Mesodermal cell (in vitro differentiated cells): Measurements from ENCODE around the gene CACNG4.
"Not testable (repeated sequence)": the region's sequence is repeated elsewhere in the genome, so short reads cannot be mapped to it uniquely, and the experiment has no call there.

ENCODE experiments used
- H3K27ac ChIP-seq: 2 replicates; pipeline ENCODE4 v1.7.0; 2013; ENCODE audit warnings: mild to moderate bottlenecking, low read depth, low read length, moderate library complexity; ENCODE audit not compliant: severe bottlenecking
- H3K36me3 ChIP-seq: 2 replicates; pipeline ENCODE4 v1.7.1; 2013; ENCODE audit warnings: mild to moderate bottlenecking, low read length, moderate library complexity; ENCODE audit not compliant: control insufficient read depth, insufficient read depth
- H3K4me1 ChIP-seq: one replicate; pipeline ENCODE4 v1.7.1; 2013; ENCODE audit warnings: mild to moderate bottlenecking, low read length; ENCODE audit not compliant: insufficient read depth, control insufficient read depth, poor library complexity, severe bottlenecking
- H3K4me3 ChIP-seq: 2 replicates; pipeline ENCODE4 v1.7.0; 2013; ENCODE audit warnings: low read length, control low read depth, mild to moderate bottlenecking; ENCODE audit not compliant: insufficient read depth, poor library complexity, severe bottlenecking; ENCODE audit errors: extremely low read depth
- H3K9me3 ChIP-seq: 2 replicates; pipeline ENCODE4 v1.7.1; 2013; ENCODE audit warnings: mild to moderate bottlenecking, low read length, moderate library complexity; ENCODE audit not compliant: control insufficient read depth
- WGBS, 2 experiments: methylation state at CpG; one replicate each; pipeline ENCODE4 v1.1.5; 2013; ENCODE audit warnings: missing lambda C conversion rate in 2 of 2; ENCODE audit not compliant: insufficient coverage in 2 of 2; 5-methylcytosine and 5-hydroxymethylcytosine counted together

The CACNG4 gene

GRCh38 chr17:66972442-66972830, 7.9 kb downstream of the CACNG4 start:
- not testable (repeated sequence) for H3K27ac ChIP-seq, H3K4me1 ChIP-seq, H3K36me3 ChIP-seq, H3K4me3 ChIP-seq, H3K9me3 ChIP-seq
- 84 to 87% methylated on average over 10 of the region's 10 CpGs for WGBS, 2 experiments

- no peak overlapping the region for H3K27ac ChIP-seq
- 67 to 100% methylated on average over 2 to 3 of the region's 3 CpGs for WGBS, 2 experiments
- no peaks in the 10 kb centered on the region for H3K36me3 ChIP-seq
- H3K4me1 ChIP-seq, result peaks cover 3% of the 10 kb centered on the region
- H3K9me3 ChIP-seq, result no peaks in the 10 kb centered on the region
- H3K4me3 ChIP-seq, result no peak overlapping the region
Observed at GRCh38 chr17:66975188-66975587, 10.7 kb downstream of the CACNG4 start.

GRCh38 chr17:66975614-66976378, 11.3 kb downstream of the CACNG4 start:
- Histone ChIP-seq H3K36me3 (no peaks in the 10 kb centered on the region), H3K27ac (no peak overlapping the region)
- WGBS, 2 experiments, result 69 to 81% methylated on average over 13 to 14 of the region's 14 CpGs

GRCh38 chr17:66976379-66976663, 11.8 kb downstream of the CACNG4 start:
- Histone ChIP-seq H3K9me3 (no peaks in the 10 kb centered on the region), H3K36me3 (no peaks in the 10 kb centered on the region), H3K27ac (no peak overlapping the region), H3K4me1 (peaks cover 4% of the 10 kb centered on the region), H3K4me3 (no peak overlapping the region)
- 40% methylated on average over 1 of the region's 2 CpGs; no CpG with 5 or more reads in 1 of the 2 experiments for WGBS, 2 experiments

More at GRCh38 chr17:66975614-66976378, 11.3 kb downstream of the CACNG4 start:
- Histone ChIP-seq H3K9me3 (no peaks in the 10 kb centered on the region), H3K4me3 (no peak overlapping the region), H3K4me1 (peaks cover 4% of the 10 kb centered on the region)

- no peaks in the 10 kb centered on the region for H3K9me3 ChIP-seq
- peaks cover 4% of the 10 kb centered on the region for H3K4me1 ChIP-seq
- no peak overlapping the region for H3K4me3 ChIP-seq
- H3K36me3 ChIP-seq, result no peaks in the 10 kb centered on the region
- H3K27ac ChIP-seq, result no peak overlapping the region
- 72 to 73% methylated on average over 9 to 11 of the region's 11 CpGs for WGBS, 2 experiments
Observed at GRCh38 chr17:66976781-66977201, 12.3 kb downstream of the CACNG4 start.

- Histone ChIP-seq H3K27ac (no peak overlapping the region), H3K4me3 (no peak overlapping the region), H3K9me3 (no peaks in the 10 kb centered on the region), H3K36me3 (peaks cover 1% of the 10 kb centered on the region), H3K4me1 (peaks cover 4% of the 10 kb centered on the region)
- WGBS, 2 experiments, result 87 to 95% methylated on average over 19 of the region's 19 CpGs
Observed at GRCh38 chr17:66978514-66979061, 14.1 kb downstream of the CACNG4 start.

GRCh38 chr17:66980896-66981295, 16.4 kb downstream of the CACNG4 start:
- WGBS, 2 experiments, result 91 to 95% methylated on average over 2 to 4 of the region's 7 CpGs
- peaks cover 8% of the 10 kb centered on the region for H3K36me3 ChIP-seq
- no peaks in the 10 kb centered on the region for H3K9me3 ChIP-seq
- H3K4me3 ChIP-seq, result no peak overlapping the region
- peaks cover 4% of the 10 kb centered on the region for H3K4me1 ChIP-seq
- H3K27ac ChIP-seq, result no peak overlapping the region

GRCh38 chr17:66981983-66982508, 17.5 kb downstream of the CACNG4 start:
- H3K27ac ChIP-seq, result no peak overlapping the region
- peaks cover 13% of the 10 kb centered on the region for H3K36me3 ChIP-seq
- H3K4me3 ChIP-seq, result no peak overlapping the region
- H3K4me1 ChIP-seq, result peaks cover 4% of the 10 kb centered on the region
- no peaks in the 10 kb centered on the region for H3K9me3 ChIP-seq
- 96 to 97% methylated on average over 9 of the region's 14 CpGs for WGBS, 2 experiments

- H3K4me1 ChIP-seq, result peaks cover 4% of the 10 kb centered on the region
- no peak overlapping the region for H3K4me3 ChIP-seq
- WGBS, 2 experiments, result 81 to 82% methylated on average over 13 of the region's 14 CpGs
- peaks cover 13% of the 10 kb centered on the region for H3K36me3 ChIP-seq
- no peak overlapping the region for H3K27ac ChIP-seq
- no peaks in the 10 kb centered on the region for H3K9me3 ChIP-seq
Observed at GRCh38 chr17:66983414-66984021, 19.0 kb downstream of the CACNG4 start.

- 89 to 90% methylated on average over 6 of the region's 7 CpGs for WGBS, 2 experiments
- H3K4me1 ChIP-seq, result peaks cover 4% of the 10 kb centered on the region
- H3K4me3 ChIP-seq, result no peak overlapping the region
- H3K9me3 ChIP-seq, result no peaks in the 10 kb centered on the region
- no peak overlapping the region for H3K27ac ChIP-seq
- peaks cover 13% of the 10 kb centered on the region for H3K36me3 ChIP-seq
Observed at GRCh38 chr17:66984730-66985129, 20.2 kb downstream of the CACNG4 start.
